ENCODE results near the gene HOXC9.

DNA sequence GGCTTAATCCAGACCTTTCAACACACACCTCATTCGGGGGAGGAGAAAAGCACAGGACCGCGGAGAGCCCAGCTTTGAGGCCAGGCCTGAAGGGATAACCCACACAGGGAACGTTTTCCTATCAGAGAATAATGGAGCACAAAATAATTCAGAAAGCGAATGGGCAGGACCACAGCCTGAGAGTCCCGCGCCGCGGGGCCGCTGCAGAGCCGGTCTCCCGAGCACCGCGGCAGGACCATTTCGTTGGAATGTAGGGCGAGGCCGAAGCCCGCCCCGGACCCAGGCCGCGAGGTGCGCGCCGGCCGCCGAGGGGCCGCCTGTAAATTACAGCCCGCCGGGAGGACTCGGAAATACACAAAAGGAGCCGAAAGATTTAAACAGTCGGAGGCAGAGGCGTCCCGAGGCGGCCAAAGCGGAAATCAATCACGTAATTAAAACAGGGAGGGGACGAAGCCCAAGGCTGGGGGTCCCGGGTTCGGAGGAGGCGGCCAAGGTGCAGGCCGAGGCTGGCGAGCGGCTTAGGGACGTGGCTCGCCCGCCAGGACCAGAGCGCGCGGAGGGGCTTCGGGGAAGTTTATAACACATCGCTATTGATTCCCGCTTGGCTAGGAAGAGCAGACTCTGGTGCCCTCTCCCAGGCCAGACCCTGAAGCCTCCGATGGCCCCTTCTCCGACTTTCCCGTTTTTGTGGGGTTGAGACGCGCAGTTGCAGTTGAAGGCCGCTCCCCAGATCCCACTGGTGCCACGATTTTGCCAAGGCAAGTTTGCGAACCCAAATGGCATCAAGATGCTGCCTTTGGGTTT lies 47.4 kb downstream of the HOXC9 start:
- TF ChIP-seq, protein P1, sequence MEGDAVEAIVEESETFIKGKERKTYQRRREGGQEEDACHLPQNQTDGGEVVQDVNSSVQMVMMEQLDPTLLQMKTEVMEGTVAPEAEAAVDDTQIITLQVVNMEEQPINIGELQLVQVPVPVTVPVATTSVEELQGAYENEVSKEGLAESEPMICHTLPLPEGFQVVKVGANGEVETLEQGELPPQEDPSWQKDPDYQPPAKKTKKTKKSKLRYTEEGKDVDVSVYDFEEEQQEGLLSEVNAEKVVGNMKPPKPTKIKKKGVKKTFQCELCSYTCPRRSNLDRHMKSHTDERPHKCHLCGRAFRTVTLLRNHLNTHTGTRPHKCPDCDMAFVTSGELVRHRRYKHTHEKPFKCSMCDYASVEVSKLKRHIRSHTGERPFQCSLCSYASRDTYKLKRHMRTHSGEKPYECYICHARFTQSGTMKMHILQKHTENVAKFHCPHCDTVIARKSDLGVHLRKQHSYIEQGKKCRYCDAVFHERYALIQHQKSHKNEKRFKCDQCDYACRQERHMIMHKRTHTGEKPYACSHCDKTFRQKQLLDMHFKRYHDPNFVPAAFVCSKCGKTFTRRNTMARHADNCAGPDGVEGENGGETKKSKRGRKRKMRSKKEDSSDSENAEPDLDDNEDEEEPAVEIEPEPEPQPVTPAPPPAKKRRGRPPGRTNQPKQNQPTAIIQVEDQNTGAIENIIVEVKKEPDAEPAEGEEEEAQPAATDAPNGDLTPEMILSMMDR (conservative IDR thresholded peaks at IDR 0.05; ENCODE audit: low read depth, low read length): no peak
- no peak for TF ChIP-seq EZH2 (IDR thresholded peaks at IDR 0.05; ENCODE audit: borderline replicate concordance, low read depth, low read length, poor library complexity, severe bottlenecking)
